Stimulated activated CD8-positive, alpha-beta memory T cell treated with anti-CD3 and anti-CD28 coated beads, Interleukin-4, amount 100 ng/mL, for 1 hour (primary cell): ENCODE results near the gene SH3BP1.
"Not testable (repeated sequence)": the region's sequence is repeated elsewhere in the genome, so short reads cannot be mapped to it uniquely, and the experiment has no call there.

Experiments used
- DNase-seq, 2 donors: peaks; one replicate each; pipeline ENCODE4 v3.0.0-alpha.2; 2020; ENCODE audit warnings: low read depth in 2 of 2, low spot score in 1 of 2

SH3BP1 gene, protein sequence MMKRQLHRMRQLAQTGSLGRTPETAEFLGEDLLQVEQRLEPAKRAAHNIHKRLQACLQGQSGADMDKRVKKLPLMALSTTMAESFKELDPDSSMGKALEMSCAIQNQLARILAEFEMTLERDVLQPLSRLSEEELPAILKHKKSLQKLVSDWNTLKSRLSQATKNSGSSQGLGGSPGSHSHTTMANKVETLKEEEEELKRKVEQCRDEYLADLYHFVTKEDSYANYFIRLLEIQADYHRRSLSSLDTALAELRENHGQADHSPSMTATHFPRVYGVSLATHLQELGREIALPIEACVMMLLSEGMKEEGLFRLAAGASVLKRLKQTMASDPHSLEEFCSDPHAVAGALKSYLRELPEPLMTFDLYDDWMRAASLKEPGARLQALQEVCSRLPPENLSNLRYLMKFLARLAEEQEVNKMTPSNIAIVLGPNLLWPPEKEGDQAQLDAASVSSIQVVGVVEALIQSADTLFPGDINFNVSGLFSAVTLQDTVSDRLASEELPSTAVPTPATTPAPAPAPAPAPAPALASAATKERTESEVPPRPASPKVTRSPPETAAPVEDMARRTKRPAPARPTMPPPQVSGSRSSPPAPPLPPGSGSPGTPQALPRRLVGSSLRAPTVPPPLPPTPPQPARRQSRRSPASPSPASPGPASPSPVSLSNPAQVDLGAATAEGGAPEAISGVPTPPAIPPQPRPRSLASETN

GRCh38 chr22:37639070-37639760 is at the start of gene SH3BP1:
SH3BP1 (plus strand) TSS chr22:37639669; CDS start chr22:37639788, 119 bp downstream.
- DNase-seq: no peak

DNA sequence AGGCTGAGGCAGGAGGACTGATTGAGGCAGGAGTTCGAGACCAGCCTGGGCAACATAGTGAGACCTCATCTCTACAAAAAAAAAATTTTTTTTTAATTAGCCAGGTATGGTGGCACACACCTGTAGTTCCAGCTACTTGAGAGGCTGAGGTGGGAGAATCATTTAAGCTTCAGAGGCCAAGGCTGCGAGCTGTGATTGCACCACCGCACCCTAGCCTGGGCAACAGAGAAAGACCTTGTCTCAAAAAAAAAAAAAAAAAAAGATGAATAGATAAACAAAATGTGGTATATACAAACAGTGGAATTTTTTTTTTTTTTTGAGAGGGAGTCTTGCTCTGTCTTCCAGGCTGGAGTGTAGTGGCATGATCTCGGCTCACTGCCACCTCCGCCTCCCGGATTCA is 48.4 kb upstream of the SH3BP1 start:
- DNase-seq: not testable (repeated sequence)

DNA sequence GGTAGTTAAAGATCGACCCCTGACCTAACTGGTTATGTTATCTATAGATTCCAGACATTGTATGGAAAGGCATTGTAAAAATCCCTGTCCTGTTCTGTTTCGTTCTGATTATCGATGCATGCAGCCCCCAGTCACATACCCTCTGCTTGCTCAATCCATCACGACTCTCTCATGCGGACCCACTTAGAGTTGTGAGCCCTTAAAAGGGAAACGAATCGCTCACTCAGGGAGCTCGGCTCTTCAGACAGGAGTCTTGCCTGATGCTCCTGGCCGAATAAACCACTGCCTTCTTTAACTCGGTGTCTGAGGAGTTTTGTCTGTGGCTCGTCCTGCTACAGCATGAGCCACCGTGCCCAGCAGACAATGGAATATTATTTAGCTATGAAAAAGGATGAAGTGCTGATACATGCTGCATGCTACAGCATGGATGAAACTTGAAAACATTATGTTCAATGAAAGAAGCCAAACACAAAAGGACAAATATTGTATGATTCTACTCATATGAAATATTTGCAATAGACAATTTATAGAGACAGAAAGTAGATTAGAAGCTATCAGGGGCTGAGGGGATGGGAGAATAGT is 47.6 kb upstream of the SH3BP1 start:
- no peak for DNase-seq

DNA sequence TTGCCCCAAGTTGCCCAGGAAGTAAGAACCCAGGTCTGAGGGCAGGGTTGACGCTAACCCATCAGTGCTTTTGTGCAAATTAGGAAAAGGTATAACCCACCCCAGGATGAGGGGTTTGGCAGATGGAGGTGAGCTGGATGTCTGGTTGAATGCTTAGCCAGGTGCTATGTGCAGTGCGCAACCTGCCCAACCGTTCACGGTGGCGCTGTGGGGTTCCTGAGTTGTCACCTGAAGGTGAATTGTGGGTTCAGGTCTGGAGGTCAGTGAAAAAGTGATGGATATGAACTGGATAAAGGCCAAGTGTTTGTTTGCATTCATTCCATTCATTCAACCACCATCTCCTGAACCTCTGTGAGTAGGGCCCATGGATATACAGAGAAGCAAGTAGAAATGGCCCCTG is 45.2 kb upstream of the SH3BP1 start:
- no peak for DNase-seq

GRCh38 chr22:37599153-37599552 is 40.3 kb upstream of the SH3BP1 start:
- no peak for DNase-seq

GRCh38 chr22:37601203-37601539 is 38.3 kb upstream of the SH3BP1 start:
- no peak for DNase-seq

GRCh38 chr22:37601540-37602442 is 37.7 kb upstream of the SH3BP1 start:
- DNase-seq: no peak

GRCh38 chr22:37602546-37603277 is 36.8 kb upstream of the SH3BP1 start:
- DNase-seq: not testable (repeated sequence)

- no peak for DNase-seq
Measured at GRCh38 chr22:37604074-37604473, 35.4 kb upstream of the SH3BP1 start.

GRCh38 chr22:37604875-37605274 is 34.6 kb upstream of the SH3BP1 start:
- peak in 1 of 2 donors; percentile 27 for DNase-seq

- peak; percentile 78 to 82 for DNase-seq
Measured at GRCh38 chr22:37607010-37607934, 32.2 kb upstream of the SH3BP1 start.

DNA sequence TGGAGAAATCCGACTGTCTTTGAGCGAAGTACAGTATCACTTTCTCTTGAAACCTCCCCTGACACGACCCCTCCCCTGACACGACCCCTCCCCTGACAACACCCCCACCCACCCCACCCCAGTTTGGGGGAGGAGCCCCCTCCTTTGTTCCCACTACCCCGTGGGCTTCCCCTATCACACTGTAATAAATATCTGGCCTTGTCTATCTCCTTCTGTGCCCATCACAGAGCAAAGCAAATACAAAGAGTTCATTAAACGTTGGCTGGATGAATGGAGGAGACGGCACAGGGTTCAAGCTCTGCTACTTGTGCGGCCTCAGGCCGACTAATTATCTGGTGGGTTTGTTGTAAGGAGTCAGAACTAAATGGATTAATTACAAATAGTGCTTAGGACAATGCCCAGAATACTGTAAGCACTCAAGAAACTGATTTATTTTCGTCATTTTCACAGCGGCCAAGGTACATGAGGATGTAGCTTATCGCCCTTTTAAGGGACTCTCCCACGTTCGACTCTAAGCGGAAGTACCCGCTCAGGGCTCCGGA is 31.5 kb upstream of the SH3BP1 start:
- no peak for DNase-seq

- peak; percentile 80 to 94 for DNase-seq
Measured at GRCh38 chr22:37608477-37609239, 30.8 kb upstream of the SH3BP1 start, which contains the start of gene GGA1. GGA1 (plus strand) TSS chr22:37608834; CDS start chr22:37608861, 27 bp downstream.

GRCh38 chr22:37609240-37610152 is 30.0 kb upstream of the SH3BP1 start:
- no peak for DNase-seq

- DNase-seq: not testable (repeated sequence)
Measured at GRCh38 chr22:37610153-37610475, 29.4 kb upstream of the SH3BP1 start.

GRCh38 chr22:37610480-37611129 is 28.9 kb upstream of the SH3BP1 start:
- DNase-seq: no peak
